Stimulated activated CD4-positive, alpha-beta T cell treated with anti-CD3 and anti-CD28 coated beads, Interleukin-12 subunit alpha, Interleukin-12 subunit beta, amount 100 ng/mL, for 48 hours (primary cell): Measurements from ENCODE around the gene COMMD4.

Experiments
- DNase-seq, 3 donors: peaks; one replicate each; pipeline ENCODE4 v3.0.0-alpha.2; 2020; ENCODE audit warnings: low read depth in 2 of 3, low spot score in 1 of 3

Gene COMMD4

GRCh38 chr15:75355369-75355768, 19.5 kb downstream of the COMMD4 start:
- DNase-seq, result no peak

DNA sequence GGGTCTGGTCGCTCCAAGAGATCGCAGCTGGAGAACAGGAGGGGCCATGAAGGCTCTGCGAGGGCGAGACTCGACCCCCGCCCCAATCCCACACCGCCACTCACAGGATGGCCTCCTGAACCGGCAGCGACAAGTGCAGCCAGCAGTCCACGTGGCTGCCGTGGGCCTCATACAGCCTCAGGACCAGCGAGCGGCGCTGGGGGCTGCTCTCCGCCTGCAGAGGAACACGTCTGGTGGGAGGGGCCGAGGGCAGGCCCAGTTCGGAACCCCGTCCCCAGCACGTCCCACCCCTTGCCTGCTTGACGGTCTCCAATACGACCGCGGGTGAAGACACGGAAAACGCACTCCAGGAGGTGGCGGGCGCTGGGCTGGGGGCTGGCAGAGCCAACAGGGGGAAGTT, 20.1 kb downstream of the COMMD4 start:
- DNase-seq, result no peak

DNA sequence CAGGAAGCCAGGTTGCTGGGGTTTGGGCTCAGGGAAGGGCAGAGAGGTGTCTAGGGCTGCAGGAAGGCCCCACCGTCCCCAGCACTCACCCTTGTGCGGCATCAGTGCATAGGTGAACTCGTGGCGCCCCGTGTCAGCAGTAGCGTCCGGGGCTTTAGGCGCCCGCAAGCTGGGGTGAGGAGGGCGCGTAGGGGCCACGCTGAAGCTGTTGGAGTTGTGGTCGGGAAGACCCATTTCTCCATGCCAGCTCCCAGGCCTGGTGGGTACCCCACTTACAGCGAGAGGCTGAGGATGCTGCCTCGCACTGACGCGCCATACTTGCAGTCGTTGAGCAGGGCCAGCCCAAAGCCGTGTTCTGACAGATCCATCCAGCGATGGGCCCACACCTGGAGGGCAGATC, 20.7 kb downstream of the COMMD4 start:
- DNase-seq, result no peak

GRCh38 chr15:75357976-75358673, 22.3 kb downstream of the COMMD4 start:
- no peak for DNase-seq

- DNase-seq, result no peak
These were observed 23.1 kb downstream of the COMMD4 start for GRCh38 chr15:75358771-75359536.

GRCh38 chr15:75359537-75360250, 23.8 kb downstream of the COMMD4 start:
- DNase-seq, result no peak

GRCh38 chr15:75360391-75360790, 24.5 kb downstream of the COMMD4 start:
- DNase-seq, result no peak

GRCh38 chr15:75360856-75361255, 25.0 kb downstream of the COMMD4 start:
- no peak for DNase-seq

DNA sequence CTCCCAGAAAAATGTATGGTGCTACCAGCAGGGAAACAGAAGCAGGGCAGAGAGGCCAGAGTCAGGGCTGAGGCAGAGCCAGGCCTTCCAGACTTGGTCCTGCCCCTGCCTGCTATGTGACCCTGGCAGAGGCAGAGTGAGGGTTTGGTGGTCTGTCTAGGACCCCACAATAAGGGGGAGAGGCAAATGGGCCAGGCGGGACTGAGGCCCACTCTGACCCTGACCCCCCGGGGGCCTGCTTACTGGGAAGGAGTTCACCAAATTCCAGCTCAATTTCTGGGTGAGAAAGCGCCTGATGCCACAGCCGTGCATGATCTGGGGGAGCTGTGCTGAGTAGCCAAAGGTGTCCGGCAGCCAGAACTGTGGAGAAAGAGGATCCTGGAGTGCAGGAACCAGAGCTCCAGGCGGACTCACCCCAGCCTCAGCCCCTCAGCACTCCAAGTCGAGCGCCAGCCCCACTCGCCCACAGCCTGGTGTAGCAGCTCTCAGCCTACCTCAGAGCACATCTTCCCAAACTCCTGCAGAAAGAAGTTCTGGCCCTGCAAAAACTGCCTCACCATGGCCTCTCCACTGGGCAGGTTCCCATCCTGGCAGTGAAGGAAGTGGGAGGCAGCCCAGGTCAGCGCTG, 25.6 kb downstream of the COMMD4 start:
- DNase-seq, result no peak

- DNase-seq, result no peak
These were observed 26.3 kb downstream of the COMMD4 start for GRCh38 chr15:75361989-75362641.

- no peak for DNase-seq
These were observed 26.9 kb downstream of the COMMD4 start for GRCh38 chr15:75362642-75363249.

DNA sequence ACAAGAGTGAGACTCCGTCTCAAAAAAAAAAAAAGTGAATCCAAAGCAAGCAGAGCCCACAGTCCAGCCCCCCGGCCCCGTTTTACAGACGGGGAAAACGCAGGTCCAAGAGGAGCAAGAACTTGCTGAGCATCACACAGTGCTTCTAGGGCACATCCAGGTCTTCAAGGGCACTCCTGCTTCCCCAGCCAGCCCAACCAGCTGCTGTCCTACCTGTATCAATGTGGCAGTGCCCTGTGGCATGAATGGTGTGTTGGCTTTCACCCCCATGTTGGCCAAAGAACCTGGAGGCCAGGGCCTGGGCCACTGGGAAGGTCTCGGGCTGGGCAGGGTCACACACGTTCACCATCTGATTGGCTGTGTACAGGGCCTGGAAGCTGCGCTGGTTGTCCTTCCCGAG, 27.9 kb downstream of the COMMD4 start:
- no peak for DNase-seq

GRCh38 chr15:75364881-75365280, 29.0 kb downstream of the COMMD4 start:
- no peak for DNase-seq

DNA sequence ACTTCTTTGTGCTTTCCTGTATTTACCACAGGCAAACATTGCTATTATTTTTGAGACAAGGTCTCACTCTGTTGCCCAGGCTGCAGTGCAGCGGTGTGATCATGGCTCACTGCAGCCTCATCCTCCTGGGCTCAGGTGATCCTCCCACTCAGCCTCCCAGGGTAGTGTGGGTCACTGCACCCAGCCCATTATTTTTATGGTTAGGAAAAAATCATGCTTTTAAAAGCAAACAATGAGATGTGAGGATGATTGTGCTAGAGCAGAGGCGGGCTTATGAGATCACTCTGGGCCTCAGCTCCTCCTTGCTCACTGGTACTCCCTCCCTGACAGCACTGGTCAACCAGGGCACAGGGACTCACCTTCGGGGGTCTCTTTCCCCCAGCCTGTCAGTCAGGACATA, 30.3 kb downstream of the COMMD4 start:
- no peak for DNase-seq

DNA sequence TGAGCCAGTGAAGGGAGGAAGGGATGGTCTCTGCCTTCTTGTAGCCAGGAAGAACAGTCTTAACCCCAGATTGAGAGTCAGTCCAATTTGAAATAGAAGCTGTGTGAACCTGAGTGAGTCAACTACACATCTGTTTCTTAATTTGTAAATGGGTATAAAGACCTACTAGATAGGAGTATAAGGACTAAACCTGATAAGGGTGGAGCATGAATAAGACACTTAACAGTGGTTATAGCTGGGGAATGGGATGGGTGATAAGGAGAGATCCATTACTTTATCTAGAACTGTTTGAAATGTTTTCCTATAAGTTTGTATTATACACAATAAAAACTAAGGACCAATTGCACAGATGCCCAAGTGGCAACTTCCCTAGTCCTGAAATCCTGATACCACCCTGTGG, 31.1 kb downstream of the COMMD4 start:
- DNase-seq, result no peak

- DNase-seq, result no peak
These were observed 31.6 kb downstream of the COMMD4 start for GRCh38 chr15:75367406-75367912.

- DNase-seq, result peak; percentile 90 to 94 (median 90)
These were observed 32.2 kb downstream of the COMMD4 start, which contains the start of gene MAN2C1 for GRCh38 chr15:75367913-75368688. MAN2C1 (minus strand) TSS chr15:75368607; CDS start chr15:75368583, 24 bp downstream.

DNA sequence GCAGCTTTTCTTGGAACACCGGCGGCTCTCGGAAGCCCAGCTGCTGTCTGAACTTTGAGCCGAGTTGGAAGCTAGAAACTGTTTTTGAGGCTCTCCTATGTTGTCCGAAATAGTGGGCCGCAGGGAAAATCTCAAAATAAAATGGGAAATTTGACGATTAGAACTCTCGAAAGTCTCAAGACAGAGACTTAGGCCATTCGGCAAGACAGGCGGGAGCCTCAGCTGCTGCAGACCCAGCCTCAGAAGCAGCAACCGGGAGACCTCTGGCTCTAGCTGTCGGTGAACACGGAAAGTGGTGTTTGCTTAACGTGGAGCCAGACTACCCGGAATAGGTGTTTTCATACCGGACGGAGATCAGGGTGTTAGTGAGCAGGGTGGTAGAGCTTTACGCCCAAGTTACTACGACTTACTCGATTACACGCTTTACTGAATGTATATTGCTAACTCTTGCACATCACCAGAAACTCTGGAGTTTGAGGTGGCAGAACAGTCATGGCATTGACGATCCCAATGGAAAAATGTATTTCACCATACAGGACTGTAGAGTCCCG, 32.9 kb downstream of the COMMD4 start:
- no peak for DNase-seq

GRCh38 chr15:75369897-75370581, 34.2 kb downstream of the COMMD4 start:
- no peak for DNase-seq
